DMS 273 treated with DMSO at 0.1 percent for 48 hours (cell line): ENCODE data around the gene LMO7.

Experiments
- DNase-seq: peaks from one replicate; lab custom pipeline; 2025; lab: John Stamatoyannopoulos, UW

LMO7 gene

GRCh38 chr13:75635828-75636435 is at the start of gene LMO7:
TSS of gene LMO7 (plus strand) at chr13:75636330. CDS start at chr13:75636658, 328 bp downstream.
- DNase-seq: no peak

- no peak for DNase-seq
Measured at GRCh38 chr13:75587679-75588078, 48.5 kb upstream of the LMO7 start.

- DNase-seq: no peak
Measured at GRCh38 chr13:75596657-75597182, 39.4 kb upstream of the LMO7 start.

GRCh38 chr13:75600371-75600770 is 35.8 kb upstream of the LMO7 start:
- DNase-seq: no peak

- no peak for DNase-seq
Measured at GRCh38 chr13:75603038-75603437, 33.1 kb upstream of the LMO7 start.

- no peak for DNase-seq
Measured at GRCh38 chr13:75607447-75607846, 28.7 kb upstream of the LMO7 start.

- no peak for DNase-seq
Measured at GRCh38 chr13:75610466-75610865, 25.7 kb upstream of the LMO7 start.

GRCh38 chr13:75612354-75612753 is 23.8 kb upstream of the LMO7 start:
- DNase-seq: no peak

- DNase-seq: no peak
Measured at GRCh38 chr13:75617230-75617629, 18.9 kb upstream of the LMO7 start.

- DNase-seq: no peak
Measured at GRCh38 chr13:75618308-75618707, 17.8 kb upstream of the LMO7 start.

GRCh38 chr13:75620020-75620419 is 16.1 kb upstream of the LMO7 start:
- no peak for DNase-seq

GRCh38 chr13:75621147-75621546 is 15.0 kb upstream of the LMO7 start:
- no peak for DNase-seq

GRCh38 chr13:75628801-75629200 is 7.3 kb upstream of the LMO7 start:
- no peak for DNase-seq

- no peak for DNase-seq
Measured at GRCh38 chr13:75633285-75633684, 2.8 kb upstream of the LMO7 start.

GRCh38 chr13:75635101-75635827 is 866 bp upstream of the LMO7 start:
- DNase-seq: no peak

GRCh38 chr13:75636436-75637180 is 478 bp downstream of the LMO7 start:
- no peak for DNase-seq

GRCh38 chr13:75637181-75637750 is 1.1 kb downstream of the LMO7 start:
- DNase-seq: no peak

- DNase-seq: no peak
Measured at GRCh38 chr13:75639454-75639853, 3.3 kb downstream of the LMO7 start.

GRCh38 chr13:75641026-75641425 is 4.9 kb downstream of the LMO7 start:
- no peak for DNase-seq

GRCh38 chr13:75643182-75643581 is 7.1 kb downstream of the LMO7 start:
- no peak for DNase-seq

- no peak for DNase-seq
Measured at GRCh38 chr13:75643693-75644092, 7.6 kb downstream of the LMO7 start.

- DNase-seq: no peak
Measured at GRCh38 chr13:75645141-75645540, 9.0 kb downstream of the LMO7 start.
